Measurements from ENCODE around the gene PRICKLE2.

Gene PRICKLE2

GRCh38 chr3:64130436-64130835 is 94.8 kb downstream of the PRICKLE2 start:
- ChIA-PET CTCF (interaction anchor here (0.7 kb wide), 1 partner anchor 18 kb away, joined by 3 read pairs; no protein-coding TSS in a partner anchor), POLR2A (no interaction called here)
- H3K36me3 ChIP-seq (ENCODE audit: control insufficient read depth in 4 of 4, insufficient read depth in 4 of 4, low read length in 3 of 4) = no peaks in the 10 kb centered on the region
- peaks cover 0 to 2% (median 0%) of the 10 kb centered on the region in 5 experiments for H3K27me3 ChIP-seq (replicated peaks in 2 of 5; ENCODE audit: control insufficient read depth in 4 of 5, insufficient read depth in 5 of 5, low read length in 4 of 5)
- H3K27ac ChIP-seq (ENCODE audit: insufficient read depth in 1 of 2, low read depth in 1 of 2, low read length in 2 of 2, poor library complexity in 1 of 2, severe bottlenecking in 2 of 2) = no peak overlapping the region
- DNase-seq = no peak
- H3K4me3 ChIP-seq (ENCODE audit: control insufficient read depth in 1 of 7, extremely low read depth in 1 of 7, insufficient read depth in 4 of 7, low read depth in 2 of 7, low read length in 6 of 7) = no peak overlapping the region
- H3K9me3 ChIP-seq (ENCODE audit: control extremely low read depth in 1 of 5, control insufficient read depth in 4 of 5, insufficient read depth in 2 of 5, low read depth in 1 of 5, low read length in 4 of 5) = peaks cover 0 to 2% (median 2%) of the 10 kb centered on the region in 5 experiments
- 100% methylated on average over 1 of the region's 1 CpG for WGBS (ENCODE audit: insufficient coverage)
- H3K4me1 ChIP-seq (ENCODE audit: control extremely low read depth in 1 of 4, control insufficient read depth in 4 of 4, insufficient read depth in 4 of 4, low read length in 3 of 4) = no peaks in the 10 kb centered on the region

DNA sequence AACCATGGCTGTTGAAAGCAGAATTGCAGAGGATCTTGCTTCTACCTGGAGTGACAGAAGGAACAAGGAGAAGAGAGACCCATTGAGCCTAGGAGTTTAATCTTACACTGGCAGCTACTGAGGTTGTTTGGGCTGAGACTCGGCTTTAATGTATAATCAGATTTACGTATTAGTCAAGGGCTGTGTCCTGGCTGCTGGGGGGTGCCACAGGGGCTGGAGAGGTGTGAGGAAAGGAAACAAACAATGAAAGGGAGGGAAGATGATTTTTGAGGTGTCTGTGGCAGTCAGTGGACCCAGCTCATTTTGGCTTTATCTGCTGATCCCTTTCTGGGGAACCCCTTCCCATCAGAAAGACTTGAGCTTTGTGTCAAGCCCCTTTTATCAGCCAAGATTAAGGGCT is 95.7 kb downstream of the PRICKLE2 start:
- peaks cover 0 to 2% (median 2%) of the 10 kb centered on the region in 5 experiments for H3K9me3 ChIP-seq (ENCODE audit: control extremely low read depth in 1 of 5, control insufficient read depth in 4 of 5, insufficient read depth in 2 of 5, low read depth in 1 of 5, low read length in 4 of 5)
- no peak overlapping the region for H3K27ac ChIP-seq (ENCODE audit: insufficient read depth in 1 of 2, low read depth in 1 of 2, low read length in 2 of 2, poor library complexity in 1 of 2, severe bottlenecking in 2 of 2)
- peaks cover 0 to 2% (median 0%) of the 10 kb centered on the region in 5 experiments for H3K27me3 ChIP-seq (replicated peaks in 2 of 5; ENCODE audit: control insufficient read depth in 4 of 5, insufficient read depth in 5 of 5, low read length in 4 of 5)
- POLR2A ChIA-PET = no interaction called here
- 100% methylated on average over 2 of the region's 2 CpGs for WGBS (ENCODE audit: insufficient coverage)
- no peaks in the 10 kb centered on the region for H3K36me3 ChIP-seq (ENCODE audit: control insufficient read depth in 4 of 4, insufficient read depth in 4 of 4, low read length in 3 of 4)
- DNase-seq = no peak
- H3K4me3 ChIP-seq (ENCODE audit: control insufficient read depth in 1 of 7, extremely low read depth in 1 of 7, insufficient read depth in 4 of 7, low read depth in 2 of 7, low read length in 6 of 7) = no peak overlapping the region
- CTCF ChIA-PET = no interaction called here
- no peaks in the 10 kb centered on the region for H3K4me1 ChIP-seq (ENCODE audit: control extremely low read depth in 1 of 4, control insufficient read depth in 4 of 4, insufficient read depth in 4 of 4, low read length in 3 of 4)

DNA sequence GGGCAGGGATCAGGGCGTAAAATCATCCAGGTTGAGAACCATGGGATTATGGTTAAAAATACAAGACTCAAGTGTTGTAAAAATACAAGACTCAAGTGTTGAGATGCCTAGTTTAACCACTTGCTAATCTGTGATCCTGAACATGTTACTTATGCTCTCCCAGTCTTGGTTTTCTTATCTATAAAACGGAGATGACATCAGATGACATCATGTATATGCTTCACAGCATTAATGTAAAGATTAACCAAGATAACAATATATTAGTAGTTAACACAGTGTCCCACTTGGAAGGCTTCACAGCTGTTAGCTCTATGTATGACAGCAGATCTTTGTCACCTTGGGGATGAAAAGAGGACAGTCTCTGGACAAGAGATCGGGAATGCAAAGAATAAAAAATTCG is 96.2 kb downstream of the PRICKLE2 start:
- ChIA-PET POLR2A (no interaction called here), CTCF (no interaction called here)
- Histone ChIP-seq H3K9me3 (ENCODE audit: control extremely low read depth in 1 of 5, control insufficient read depth in 4 of 5, insufficient read depth in 2 of 5, low read depth in 1 of 5, low read length in 4 of 5) (peaks cover 0 to 5% (median 2%) of the 10 kb centered on the region in 5 experiments), H3K27ac (ENCODE audit: insufficient read depth in 1 of 2, low read depth in 1 of 2, low read length in 2 of 2, poor library complexity in 1 of 2, severe bottlenecking in 2 of 2) (no peak overlapping the region), H3K4me3 (ENCODE audit: control insufficient read depth in 1 of 7, extremely low read depth in 1 of 7, insufficient read depth in 4 of 7, low read depth in 2 of 7, low read length in 6 of 7) (no peak overlapping the region), H3K36me3 (ENCODE audit: control insufficient read depth in 4 of 4, insufficient read depth in 4 of 4, low read length in 3 of 4) (no peaks in the 10 kb centered on the region), H3K27me3 (replicated peaks in 2 of 5; ENCODE audit: control insufficient read depth in 4 of 5, insufficient read depth in 5 of 5, low read length in 4 of 5) (peaks cover 0 to 2% (median 0%) of the 10 kb centered on the region in 5 experiments), H3K4me1 (ENCODE audit: control extremely low read depth in 1 of 4, control insufficient read depth in 4 of 4, insufficient read depth in 4 of 4, low read length in 3 of 4) (no peaks in the 10 kb centered on the region)
- 76% methylated on average over 3 of the region's 4 CpGs for WGBS (ENCODE audit: insufficient coverage)
- no peak for DNase-seq

DNA sequence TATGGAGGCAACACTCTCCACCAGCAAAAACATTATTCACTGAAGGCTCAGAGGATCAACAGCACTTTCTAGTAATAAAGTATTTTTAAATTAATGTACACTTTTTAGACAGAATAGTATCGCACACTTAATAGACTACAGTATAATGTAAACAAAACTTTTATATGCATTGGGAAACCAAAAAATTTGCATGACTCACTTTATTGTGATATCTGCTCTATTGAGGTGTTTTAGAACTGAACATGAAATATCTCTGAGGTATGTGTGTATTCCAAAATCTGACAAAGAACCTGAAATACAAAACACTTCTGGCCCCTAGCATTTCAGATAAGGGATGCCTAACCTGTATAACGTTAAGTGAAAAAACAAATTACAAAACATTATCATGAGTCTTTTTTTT is 99.7 kb downstream of the PRICKLE2 start:
- Histone ChIP-seq H3K27me3 (replicated peaks in 2 of 5; ENCODE audit: control insufficient read depth in 4 of 5, insufficient read depth in 5 of 5, low read length in 4 of 5) (peaks cover 0 to 4% (median 0%) of the 10 kb centered on the region in 5 experiments), H3K27ac (ENCODE audit: insufficient read depth in 1 of 2, low read depth in 1 of 2, low read length in 2 of 2, poor library complexity in 1 of 2, severe bottlenecking in 2 of 2) (no peak overlapping the region), H3K36me3 (ENCODE audit: control insufficient read depth in 4 of 4, insufficient read depth in 4 of 4, low read length in 3 of 4) (no peaks in the 10 kb centered on the region), H3K4me1 (ENCODE audit: control extremely low read depth in 1 of 4, control insufficient read depth in 4 of 4, insufficient read depth in 4 of 4, low read length in 3 of 4) (no peaks in the 10 kb centered on the region), H3K9me3 (ENCODE audit: control extremely low read depth in 1 of 5, control insufficient read depth in 4 of 5, insufficient read depth in 2 of 5, low read depth in 1 of 5, low read length in 4 of 5) (peaks cover 0 to 5% (median 0%) of the 10 kb centered on the region in 5 experiments), H3K4me3 (ENCODE audit: control insufficient read depth in 1 of 7, extremely low read depth in 1 of 7, insufficient read depth in 4 of 7, low read depth in 2 of 7, low read length in 6 of 7) (no peak overlapping the region)
- no CpG with 5 or more reads among the region's 2 CpGs for WGBS (ENCODE audit: insufficient coverage)
- DNase-seq = no peak
- ChIA-PET CTCF (interaction anchor here (0.6 kb wide), 1 partner anchor 1658 kb away, joined by 3 read pairs; no protein-coding TSS in a partner anchor), POLR2A (interaction anchor here (0.6 kb wide), 1 partner anchor 81 kb away, joined by 4 read pairs; no protein-coding TSS in a partner anchor)

DNA sequence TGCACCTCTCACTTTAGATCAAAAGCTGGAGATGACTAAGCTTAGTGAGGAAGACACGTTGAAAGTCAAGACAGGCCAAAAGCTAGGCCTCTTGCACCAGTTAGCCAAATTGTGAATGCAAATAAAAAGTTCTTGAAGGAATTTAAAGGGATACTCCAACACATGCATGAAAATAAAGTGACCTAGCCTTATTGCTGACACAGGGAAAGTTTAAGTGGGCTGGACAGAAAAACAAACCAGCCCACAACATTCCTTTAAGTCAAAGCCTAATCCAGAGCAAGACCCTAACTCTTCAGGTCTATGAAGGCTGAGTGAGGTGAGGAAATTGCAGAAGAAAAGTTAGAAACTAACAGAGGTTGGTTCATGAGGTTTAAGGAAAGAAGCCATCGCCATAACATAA is 101.3 kb downstream of the PRICKLE2 start:
- H3K27me3 ChIP-seq (replicated peaks in 2 of 5; ENCODE audit: control insufficient read depth in 4 of 5, insufficient read depth in 5 of 5, low read length in 4 of 5) = peaks cover 0 to 7% (median 1%) of the 10 kb centered on the region in 5 experiments
- no peak overlapping the region for H3K4me3 ChIP-seq (ENCODE audit: control insufficient read depth in 1 of 7, extremely low read depth in 1 of 7, insufficient read depth in 4 of 7, low read depth in 2 of 7, low read length in 6 of 7)
- ChIA-PET CTCF (no interaction called here), POLR2A (no interaction called here)
- H3K27ac ChIP-seq (ENCODE audit: insufficient read depth in 1 of 2, low read depth in 1 of 2, low read length in 2 of 2, poor library complexity in 1 of 2, severe bottlenecking in 2 of 2) = no peak overlapping the region
- no peak for DNase-seq
- H3K9me3 ChIP-seq (ENCODE audit: control extremely low read depth in 1 of 5, control insufficient read depth in 4 of 5, insufficient read depth in 2 of 5, low read depth in 1 of 5, low read length in 4 of 5) = peaks cover 0 to 5% (median 0%) of the 10 kb centered on the region in 5 experiments
- WGBS (ENCODE audit: insufficient coverage) = 100% methylated on average over 1 of the region's 2 CpGs
- no peaks in the 10 kb centered on the region for H3K36me3 ChIP-seq (ENCODE audit: control insufficient read depth in 4 of 4, insufficient read depth in 4 of 4, low read length in 3 of 4)
- H3K4me1 ChIP-seq (ENCODE audit: control extremely low read depth in 1 of 4, control insufficient read depth in 4 of 4, insufficient read depth in 4 of 4, low read length in 3 of 4) = no peaks in the 10 kb centered on the region

DNA sequence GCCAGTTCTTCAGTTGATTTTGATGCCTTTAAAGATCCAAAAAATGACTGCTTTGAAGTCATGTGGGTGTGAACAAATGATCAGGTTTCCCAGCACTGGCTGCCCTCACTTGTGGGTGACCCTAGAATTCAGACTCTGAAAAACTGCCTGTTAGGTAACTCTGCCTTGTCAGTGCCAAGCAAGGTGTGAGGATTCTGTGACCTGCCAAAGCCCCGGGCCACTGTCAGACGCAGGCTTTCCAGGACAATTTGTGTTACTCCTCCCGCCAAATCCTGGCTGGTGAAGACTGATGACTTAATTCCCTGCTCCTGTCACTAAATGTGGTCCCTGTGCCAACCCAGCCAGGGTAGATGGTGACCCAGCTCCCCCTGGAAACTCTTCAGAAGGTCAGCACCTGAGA is 102.8 kb downstream of the PRICKLE2 start:
- no peaks in the 10 kb centered on the region for H3K36me3 ChIP-seq (ENCODE audit: control insufficient read depth in 4 of 4, insufficient read depth in 4 of 4, low read length in 3 of 4)
- no peaks in the 10 kb centered on the region for H3K4me1 ChIP-seq (ENCODE audit: control extremely low read depth in 1 of 4, control insufficient read depth in 4 of 4, insufficient read depth in 4 of 4, low read length in 3 of 4)
- POLR2A ChIA-PET = no interaction called here
- H3K4me3 ChIP-seq (ENCODE audit: control insufficient read depth in 1 of 7, extremely low read depth in 1 of 7, insufficient read depth in 4 of 7, low read depth in 2 of 7, low read length in 6 of 7) = no peak overlapping the region
- peaks cover 0 to 5% (median 0%) of the 10 kb centered on the region in 5 experiments for H3K9me3 ChIP-seq (ENCODE audit: control extremely low read depth in 1 of 5, control insufficient read depth in 4 of 5, insufficient read depth in 2 of 5, low read depth in 1 of 5, low read length in 4 of 5)
- WGBS (ENCODE audit: insufficient coverage) = 85% methylated on average over 3 of the region's 3 CpGs
- CTCF ChIA-PET = no interaction called here
- no peak overlapping the region for H3K27ac ChIP-seq (ENCODE audit: insufficient read depth in 1 of 2, low read depth in 1 of 2, low read length in 2 of 2, poor library complexity in 1 of 2, severe bottlenecking in 2 of 2)
- no peak for DNase-seq
- peaks cover 0 to 7% (median 1%) of the 10 kb centered on the region in 5 experiments for H3K27me3 ChIP-seq (replicated peaks in 2 of 5; ENCODE audit: control insufficient read depth in 4 of 5, insufficient read depth in 5 of 5, low read length in 4 of 5)

GRCh38 chr3:64121750-64122311 is 103.4 kb downstream of the PRICKLE2 start:
- no peaks in the 10 kb centered on the region for H3K4me1 ChIP-seq (ENCODE audit: control extremely low read depth in 1 of 4, control insufficient read depth in 4 of 4, insufficient read depth in 4 of 4, low read length in 3 of 4)
- no peak for DNase-seq
- peaks cover 0 to 7% (median 1%) of the 10 kb centered on the region in 5 experiments for H3K27me3 ChIP-seq (replicated peaks in 2 of 5; ENCODE audit: control insufficient read depth in 4 of 5, insufficient read depth in 5 of 5, low read length in 4 of 5)
- POLR2A ChIA-PET = no interaction called here
- WGBS (ENCODE audit: insufficient coverage) = no CpG with 5 or more reads among the region's 3 CpGs
- H3K9me3 ChIP-seq (ENCODE audit: control extremely low read depth in 1 of 5, control insufficient read depth in 4 of 5, insufficient read depth in 2 of 5, low read depth in 1 of 5, low read length in 4 of 5) = peaks cover 0 to 5% (median 0%) of the 10 kb centered on the region in 5 experiments
- no peaks in the 10 kb centered on the region for H3K36me3 ChIP-seq (ENCODE audit: control insufficient read depth in 4 of 4, insufficient read depth in 4 of 4, low read length in 3 of 4)
- CTCF ChIA-PET = no interaction called here
- H3K27ac ChIP-seq (ENCODE audit: insufficient read depth in 1 of 2, low read depth in 1 of 2, low read length in 2 of 2, poor library complexity in 1 of 2, severe bottlenecking in 2 of 2) = no peak overlapping the region
- no peak overlapping the region for H3K4me3 ChIP-seq (ENCODE audit: control insufficient read depth in 1 of 7, extremely low read depth in 1 of 7, insufficient read depth in 4 of 7, low read depth in 2 of 7, low read length in 6 of 7)

All from common myeloid progenitor, CD34-positive (primary cell).